Transverse colon (tissue), 4 donors: ENCODE measurements around the gene GPC6. TPM values are rescaled to one million over a fixed set of nuclear protein-coding genes. Genes with fewer than 3 reads are reported as not detected.

ENCODE experiments used
- DNase-seq: peaks from one replicate; pipeline ENCODE4 v3.0.0-alpha.2; 2019
- H3K27ac ChIP-seq, 4 donors: fragments of 200-600 bp; sonication (generic); 2 replicates each; pipeline ENCODE4 v1.5.1; 2016 to 2018; ENCODE audit warnings: inconsistent platforms in 4 of 4
- H3K27me3 ChIP-seq: fragments of 200-600 bp; sonication (generic); 2 replicates; pipeline ENCODE4 v1.5.1; 2017; ENCODE audit warnings: inconsistent platforms
- H3K36me3 ChIP-seq, 4 donors: fragments of 200-600 bp; sonication (generic); 2 replicates each; pipeline ENCODE4 v1.5.1; 2017 to 2019; ENCODE audit warnings: inconsistent platforms in 4 of 4
- H3K4me1 ChIP-seq, 4 donors: fragments of 200-600 bp; sonication (generic); 2 replicates each; pipeline ENCODE4 v1.5.1; 2017 to 2020; ENCODE audit warnings: inconsistent platforms in 4 of 4
- H3K4me3 ChIP-seq, 4 donors: fragments of 200-600 bp; sonication (generic); 1 replicate in 1 of 4; 2 replicates in 3 of 4; pipeline versions ENCODE4 v1.5.1 to v1.6.1; 2017 to 2019; ENCODE audit warnings: inconsistent platforms in 4 of 4
- H3K9me3 ChIP-seq, 2 donors: fragments of 200-600 bp; sonication (generic); 2 replicates each; pipeline ENCODE4 v1.5.1; 2017 to 2019; ENCODE audit warnings: inconsistent platforms in 2 of 2
- CTCF ChIP-seq, 5 experiments: fragments of 200-600 bp in 3 of 5; fragments of 450-650 bp in 2 of 5; sonication (generic) in 3 of 5; IDR thresholded peaks; 1 replicate in 2 of 5; 2 replicates in 3 of 5; pipeline ENCODE4 v1.5.1; 2016 to 2017; ENCODE audit warnings: antibody characterized with exemption in 5 of 5, inconsistent platforms in 3 of 5, mild to moderate bottlenecking in 2 of 5, moderate library complexity in 1 of 5
- EP300 ChIP-seq: sonication (generic); formaldehyde crosslinking; IDR thresholded peaks from one replicate; pipeline ENCODE4 v1.6.1; 2017; ENCODE audit warnings: antibody characterized with exemption, low read depth
- POLR2A ChIP-seq: fragments of 450-650 bp; IDR thresholded peaks from one replicate; pipeline ENCODE4 v1.6.1; 2016; ENCODE audit warnings: antibody characterized with exemption, mild to moderate bottlenecking, moderate library complexity
- POLR2AphosphoS5 ChIP-seq, 3 donors: sonication (generic); formaldehyde crosslinking; IDR thresholded peaks; one replicate each; pipeline ENCODE4 v1.6.1; 2016; ENCODE audit warnings: antibody characterized with exemption in 3 of 3
- WGBS, 2 donors: methylation state at CpG; one replicate each; pipeline ENCODE4 v1.1.5; 2018; ENCODE audit warnings: low coverage in 1 of 2; 5-methylcytosine and 5-hydroxymethylcytosine counted together
- in situ Hi-C, 4 donors: fragments of 200-750 bp; cut with MboI; loops; one replicate each; pipeline versions ENCODE4 v1.15.0 to v1.15.1; 2017; ENCODE audit warnings: low sequenced_read_pairs in 3 of 4, low pct_ligation_motif_present in 1 of 4, low pct_unique_long_range_greater_than_20kb in 1 of 4
- intact Hi-C: fragments of 100-400 bp; cut with DNase I; formaldehyde crosslinking; loops from one replicate; pipeline ENCODE4 v1.15.1; 2023; ENCODE audit warnings: low total_unique reads
- total RNA-seq, 4 donors: library from RNA; depleted of rRNA; stranded (reverse); fragments of >200 nt; gene quantifications; one replicate each; pipeline ENCODE4 v1.1.0, GENCODE V29; 2016

The GPC6 gene
- total RNA-seq, 4 donors from 2014 or later: 0.75 to 5.7 (median 4.0) TPM

- intact Hi-C loops: no loop called here
- H3K27ac ChIP-seq: no peak overlapping the region
- in situ Hi-C loops: no loop called here
- no peaks in the 10 kb centered on the region for H3K36me3 ChIP-seq
- no peaks in the 10 kb centered on the region for H3K4me1 ChIP-seq
- no peak for DNase-seq
- 36 to 62% methylated on average over 2 of the region's 2 CpGs for WGBS, 2 donors
- H3K27me3 ChIP-seq: no peaks in the 10 kb centered on the region
- TF ChIP-seq CTCF (IDR thresholded peaks at IDR 0.05) (no peak), POLR2AphosphoS5 (IDR thresholded peaks at IDR 0.05) (no peak), POLR2A (no peak)
- H3K4me3 ChIP-seq: no peak overlapping the region
- H3K9me3 ChIP-seq: peaks cover 4 to 6% of the 10 kb centered on the region in 2 donors
Measured at GRCh38 chr13:94248454-94249228, 1022.0 kb downstream of the GPC6 start.

GRCh38 chr13:94249512-94249911, 1022.9 kb downstream of the GPC6 start:
- no peak overlapping the region for H3K27ac ChIP-seq
- no peak for TF ChIP-seq CTCF (IDR thresholded peaks at IDR 0.05)
- no peak for TF ChIP-seq POLR2A
- TF ChIP-seq POLR2AphosphoS5 (IDR thresholded peaks at IDR 0.05): no peak
- TF ChIP-seq EP300: no peak
- no peaks in the 10 kb centered on the region for H3K4me1 ChIP-seq
- WGBS, 2 donors: 78 to 83% methylated on average over 1 of the region's 1 CpG
- no peak overlapping the region for H3K4me3 ChIP-seq
- no peak for DNase-seq
- in situ Hi-C loops: no loop called here
- H3K9me3 ChIP-seq: peaks cover 4 to 6% of the 10 kb centered on the region in 2 donors
- no peaks in the 10 kb centered on the region for H3K36me3 ChIP-seq
- no peaks in the 10 kb centered on the region for H3K27me3 ChIP-seq
- intact Hi-C loops: no loop called here

GRCh38 chr13:94251831-94252608, 1025.4 kb downstream of the GPC6 start:
- intact Hi-C loops: no loop called here
- TF ChIP-seq EP300 (no peak), POLR2AphosphoS5 (IDR thresholded peaks at IDR 0.05) (no peak), POLR2A (no peak), CTCF (IDR thresholded peaks at IDR 0.05) (no peak)
- 65 to 72% methylated on average over 9 of the region's 9 CpGs for WGBS, 2 donors
- H3K9me3 ChIP-seq: no peaks in the 10 kb centered on the region
- no peak overlapping the region for H3K4me3 ChIP-seq
- H3K27ac ChIP-seq: no peak overlapping the region
- no peaks in the 10 kb centered on the region for H3K27me3 ChIP-seq
- in situ Hi-C loops: no loop called here
- DNase-seq: no peak
- no peaks in the 10 kb centered on the region for H3K36me3 ChIP-seq
- no peaks in the 10 kb centered on the region for H3K4me1 ChIP-seq

GRCh38 chr13:94254737-94255136, 1028.1 kb downstream of the GPC6 start:
- H3K36me3 ChIP-seq: no peaks in the 10 kb centered on the region
- no peak overlapping the region for H3K4me3 ChIP-seq
- no peaks in the 10 kb centered on the region for H3K27me3 ChIP-seq
- in situ Hi-C loops: no loop called here
- no peaks in the 10 kb centered on the region for H3K9me3 ChIP-seq
- TF ChIP-seq POLR2A (no peak), CTCF (IDR thresholded peaks at IDR 0.05) (no peak), EP300 (no peak), POLR2AphosphoS5 (IDR thresholded peaks at IDR 0.05) (no peak)
- H3K4me1 ChIP-seq: no peaks in the 10 kb centered on the region
- H3K27ac ChIP-seq: no peak overlapping the region
- no peak for DNase-seq
- intact Hi-C loops: no loop called here
